Coronary artery (tissue), 2 donors: ENCODE data around the gene ATF6.

Experiments
- DNase-seq: peaks from one replicate; pipeline ENCODE4 v3.0.0-alpha.2; 2017; ENCODE audit warnings: low spot score
- H3K27ac ChIP-seq, 2 donors: fragments of 200-600 bp; sonication (generic); one replicate each; pipeline ENCODE4 v1.5.1; 2016 to 2019
- H3K4me3 ChIP-seq: fragments of 200-600 bp; sonication (generic); 2 replicates; pipeline ENCODE4 v1.5.1; 2016; ENCODE audit warnings: mild to moderate bottlenecking, moderate library complexity
- TF ChIP-seq, protein P1 (sequence below): fragments of 200-600 bp; sonication (generic); IDR thresholded peaks from one replicate; pipeline ENCODE4 v1.5.1; 2019; ENCODE audit warnings: antibody characterized with exemption

ATF6 gene

DNA sequence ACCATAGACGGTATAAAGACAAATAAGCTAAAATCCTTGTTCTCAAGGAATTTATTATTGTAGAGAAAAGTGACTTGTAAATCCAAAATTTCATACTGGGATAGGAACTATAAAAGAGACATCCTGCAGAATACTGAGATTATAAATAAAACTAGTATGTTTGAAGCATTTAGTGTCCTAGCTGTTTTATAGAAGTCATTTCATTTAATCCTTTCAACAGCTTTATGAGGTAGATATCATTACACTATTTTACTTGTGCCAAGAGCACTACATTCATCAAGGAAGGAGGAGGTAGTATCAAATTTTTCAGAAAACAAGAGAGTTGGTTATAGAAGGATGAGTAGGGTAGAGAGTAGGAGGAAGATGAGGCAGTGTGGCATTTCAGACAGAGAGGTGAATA, 119.6 kb downstream of the ATF6 start:
- Histone ChIP-seq H3K4me3 (no peak overlapping the region), H3K27ac (no peak overlapping the region)
- TF ChIP-seq, protein P1, sequence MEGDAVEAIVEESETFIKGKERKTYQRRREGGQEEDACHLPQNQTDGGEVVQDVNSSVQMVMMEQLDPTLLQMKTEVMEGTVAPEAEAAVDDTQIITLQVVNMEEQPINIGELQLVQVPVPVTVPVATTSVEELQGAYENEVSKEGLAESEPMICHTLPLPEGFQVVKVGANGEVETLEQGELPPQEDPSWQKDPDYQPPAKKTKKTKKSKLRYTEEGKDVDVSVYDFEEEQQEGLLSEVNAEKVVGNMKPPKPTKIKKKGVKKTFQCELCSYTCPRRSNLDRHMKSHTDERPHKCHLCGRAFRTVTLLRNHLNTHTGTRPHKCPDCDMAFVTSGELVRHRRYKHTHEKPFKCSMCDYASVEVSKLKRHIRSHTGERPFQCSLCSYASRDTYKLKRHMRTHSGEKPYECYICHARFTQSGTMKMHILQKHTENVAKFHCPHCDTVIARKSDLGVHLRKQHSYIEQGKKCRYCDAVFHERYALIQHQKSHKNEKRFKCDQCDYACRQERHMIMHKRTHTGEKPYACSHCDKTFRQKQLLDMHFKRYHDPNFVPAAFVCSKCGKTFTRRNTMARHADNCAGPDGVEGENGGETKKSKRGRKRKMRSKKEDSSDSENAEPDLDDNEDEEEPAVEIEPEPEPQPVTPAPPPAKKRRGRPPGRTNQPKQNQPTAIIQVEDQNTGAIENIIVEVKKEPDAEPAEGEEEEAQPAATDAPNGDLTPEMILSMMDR = no peak
- DNase-seq = no peak

GRCh38 chr1:161886589-161886988, 120.5 kb downstream of the ATF6 start:
- no peak overlapping the region for H3K4me3 ChIP-seq
- H3K27ac ChIP-seq = no peak overlapping the region
- no peak for DNase-seq
- TF ChIP-seq, protein P1 = no peak

DNA sequence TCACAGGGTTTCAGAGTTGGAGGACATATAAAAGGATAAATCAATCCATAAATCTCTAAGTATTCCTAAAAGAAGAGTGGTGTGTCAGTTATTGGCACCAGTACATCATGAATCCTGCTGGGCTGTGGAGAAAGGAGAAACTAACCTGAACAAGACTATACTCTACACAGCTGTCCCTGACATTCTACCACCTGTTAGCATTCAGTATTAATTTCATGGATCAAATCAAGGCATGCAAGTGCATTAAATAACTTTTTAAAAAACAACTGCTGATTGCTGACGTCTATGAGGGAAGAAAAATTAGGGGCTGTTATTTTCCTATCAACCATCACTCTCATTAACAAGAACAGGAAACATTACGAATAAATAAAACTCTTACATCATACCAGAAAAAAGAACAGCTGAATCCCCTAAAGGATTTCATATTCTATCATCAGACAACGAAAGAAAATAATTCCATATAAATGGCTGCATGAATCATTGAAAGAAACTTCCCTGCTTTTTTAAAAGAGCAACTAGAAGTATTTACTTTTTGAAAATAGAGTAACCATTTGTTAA, 121.7 kb downstream of the ATF6 start:
- DNase-seq = no peak
- no peak overlapping the region for H3K4me3 ChIP-seq
- TF ChIP-seq, protein P1 = no peak
- H3K27ac ChIP-seq = no peak overlapping the region

DNA sequence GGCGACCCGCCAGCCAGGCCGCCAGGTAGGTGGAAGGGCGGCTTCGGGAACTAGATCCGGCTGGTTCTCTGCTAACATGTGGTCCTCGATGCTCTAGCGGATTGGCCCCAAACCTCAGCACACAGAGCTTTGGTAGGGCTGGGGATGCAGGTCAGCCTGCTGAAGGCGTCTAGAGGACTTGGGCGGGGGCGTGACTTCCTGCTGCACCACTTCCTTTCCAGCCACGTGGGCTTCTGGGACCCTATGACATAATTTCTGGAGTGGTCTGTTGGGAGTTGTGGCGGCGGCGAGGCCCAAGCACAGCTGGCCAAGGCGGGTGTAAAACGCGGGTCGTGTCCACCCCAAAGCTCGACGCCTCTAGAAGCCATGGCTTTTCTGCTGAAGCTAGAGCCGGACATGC, 124.5 kb downstream of the ATF6 start:
- TF ChIP-seq, protein P1 = no peak
- Histone ChIP-seq H3K4me3 (no peak overlapping the region), H3K27ac (no peak overlapping the region)
- DNase-seq = no peak

DNA sequence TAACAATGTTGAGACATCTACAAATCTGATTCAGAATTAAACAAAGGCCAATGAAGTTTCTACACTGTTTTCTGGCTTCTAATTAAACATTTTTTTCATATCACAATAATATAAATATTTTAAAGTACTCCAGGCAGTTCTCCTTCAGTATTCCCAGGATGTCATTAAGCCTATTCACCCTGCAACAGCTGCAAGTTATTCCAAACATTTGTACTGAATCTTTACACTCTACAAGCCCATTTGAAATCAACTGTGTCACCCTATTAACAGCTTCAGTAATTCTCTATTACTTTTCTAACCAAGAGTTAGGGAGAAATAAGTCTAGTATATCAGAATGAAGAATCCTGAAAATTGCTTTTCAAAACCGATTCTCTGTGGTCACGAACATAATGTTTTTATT, 133.0 kb downstream of the ATF6 start:
- DNase-seq = no peak
- no peak overlapping the region for H3K27ac ChIP-seq
- TF ChIP-seq, protein P1 = no peak
- no peak overlapping the region for H3K4me3 ChIP-seq

- Histone ChIP-seq H3K27ac (no peak overlapping the region), H3K4me3 (no peak overlapping the region)
- TF ChIP-seq, protein P1 = no peak
- DNase-seq = no peak
Measured at GRCh38 chr1:161900160-161900559, 134.0 kb downstream of the ATF6 start.

GRCh38 chr1:161902182-161902581, 136.1 kb downstream of the ATF6 start:
- H3K27ac ChIP-seq = no peak overlapping the region
- TF ChIP-seq, protein P1 = no peak
- no peak for DNase-seq

More at GRCh38 chr1:161902182-161902581, 136.1 kb downstream of the ATF6 start:
- H3K4me3 ChIP-seq = no peak overlapping the region
